ENCODE measurements around the gene ARHGEF11. TPM values are rescaled to one million over a fixed set of nuclear protein-coding genes. Genes with fewer than 3 reads are reported as not detected.

Gene ARHGEF11
- total RNA-seq, 1 experiment from 2014 or later: 0.11 TPM

GRCh38 chr1:156898161-156898566 lies 147.4 kb downstream of the ARHGEF11 start:
- no peaks in the 10 kb centered on the region for H4K20me1 ChIP-seq (ENCODE audit: insufficient read depth, low read depth, low read length)
- H3K27me3 ChIP-seq (ENCODE audit: low read length): no peaks in the 10 kb centered on the region
- H3K9me3 ChIP-seq (ENCODE audit: low read length): no peaks in the 10 kb centered on the region
- H3K9me2 ChIP-seq (replicated peaks; ENCODE audit: insufficient read depth, low read length): no peaks in the 10 kb centered on the region
- no peaks in the 10 kb centered on the region for H3K79me2 ChIP-seq (ENCODE audit: low read length)
- no peaks in the 10 kb centered on the region for H3K4me1 ChIP-seq (ENCODE audit: low read length)
- H3K9ac ChIP-seq (ENCODE audit: low read length): no peak overlapping the region
- H3K27ac ChIP-seq (ENCODE audit: low read length): no peak overlapping the region
- no peak overlapping the region for H3K4me3 ChIP-seq (ENCODE audit: low read length)
- no peaks in the 10 kb centered on the region for H3K36me3 ChIP-seq (ENCODE audit: insufficient read depth, low read length)
- no peak overlapping the region for H3K4me2 ChIP-seq (ENCODE audit: low read depth, low read length, poor library complexity, severe bottlenecking)
- no peak overlapping the region for H2AFZ ChIP-seq (ENCODE audit: low read length)
- no peak for DNase-seq

DNA sequence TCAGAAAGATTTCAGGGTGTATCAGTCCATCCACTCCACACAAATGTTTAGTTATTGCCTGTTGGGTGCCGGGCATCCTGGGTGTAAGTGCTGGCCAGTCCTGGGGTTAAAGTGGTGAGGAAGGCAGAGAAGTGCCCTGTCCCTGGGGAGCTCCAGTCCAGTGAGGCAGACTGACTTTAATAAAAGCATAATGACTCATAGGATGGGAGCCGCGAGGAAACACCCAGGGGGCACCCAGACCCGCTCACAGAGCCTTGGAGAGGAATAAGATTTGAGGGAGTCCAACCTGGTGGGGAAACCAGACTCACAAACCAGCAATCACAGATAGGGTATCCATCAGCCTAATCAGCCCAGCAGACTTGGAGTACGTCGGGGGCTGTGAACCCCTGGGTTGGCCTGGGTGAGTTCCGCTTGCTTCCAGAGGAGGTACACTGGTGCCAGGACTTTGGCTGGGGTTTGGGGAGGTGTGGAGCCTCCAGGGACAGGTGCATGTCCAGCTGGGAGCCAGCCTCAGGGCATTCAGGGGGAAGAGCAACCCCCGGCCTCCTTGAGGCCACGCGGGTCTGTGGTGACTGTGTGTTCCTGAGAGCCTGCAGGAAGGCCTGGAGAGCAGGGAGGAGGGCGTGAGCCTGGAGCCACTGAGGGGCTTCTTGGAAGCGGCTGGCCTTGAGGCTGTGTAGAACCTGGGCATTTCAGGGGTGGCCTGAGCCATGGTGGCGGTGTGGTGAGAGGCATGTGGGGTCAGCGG lies 148.3 kb downstream of the ARHGEF11 start:
- Histone ChIP-seq H3K27ac (ENCODE audit: low read length) (no peak overlapping the region), H3K9me3 (ENCODE audit: low read length) (no peaks in the 10 kb centered on the region), H2AFZ (ENCODE audit: low read length) (no peak overlapping the region), H3K4me2 (ENCODE audit: low read depth, low read length, poor library complexity, severe bottlenecking) (no peak overlapping the region), H3K27me3 (ENCODE audit: low read length) (no peaks in the 10 kb centered on the region), H3K9ac (ENCODE audit: low read length) (no peak overlapping the region), H3K4me3 (ENCODE audit: low read length) (no peak overlapping the region), H4K20me1 (ENCODE audit: insufficient read depth, low read depth, low read length) (no peaks in the 10 kb centered on the region), H3K4me1 (ENCODE audit: low read length) (no peaks in the 10 kb centered on the region), H3K9me2 (replicated peaks; ENCODE audit: insufficient read depth, low read length) (no peaks in the 10 kb centered on the region), H3K79me2 (ENCODE audit: low read length) (no peaks in the 10 kb centered on the region), H3K36me3 (ENCODE audit: insufficient read depth, low read length) (no peaks in the 10 kb centered on the region)
- DNase-seq: no peak

DNA sequence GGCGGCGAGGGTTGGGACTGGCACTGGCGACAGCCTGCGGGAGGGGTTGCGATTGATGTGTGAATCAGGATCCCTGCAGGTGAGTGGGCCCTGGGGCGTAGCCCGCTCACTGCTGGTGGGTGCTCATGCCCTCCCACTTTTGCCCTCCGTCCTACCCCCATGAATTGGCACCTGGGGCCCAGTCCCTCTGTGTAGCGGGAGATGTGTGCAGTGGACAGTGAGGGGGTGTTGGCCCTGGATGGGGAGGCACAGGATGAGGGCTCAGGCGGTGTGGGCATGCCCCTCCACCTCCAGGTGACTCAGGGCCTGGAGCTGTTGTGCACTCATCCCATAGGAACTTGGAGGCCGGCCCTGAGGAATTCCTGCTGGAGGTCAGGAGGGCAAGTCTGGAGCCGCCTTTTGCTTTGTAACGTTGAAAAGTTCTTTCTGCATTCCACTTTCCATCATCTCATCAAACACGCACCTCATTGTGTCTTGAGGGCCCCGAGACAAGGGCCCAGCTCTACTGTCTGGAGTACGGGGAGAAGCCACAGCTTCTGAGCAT lies 149.0 kb downstream of the ARHGEF11 start:
- Histone ChIP-seq H3K9me2 (replicated peaks; ENCODE audit: insufficient read depth, low read length) (no peaks in the 10 kb centered on the region), H3K27me3 (ENCODE audit: low read length) (no peaks in the 10 kb centered on the region), H3K4me1 (ENCODE audit: low read length) (no peaks in the 10 kb centered on the region), H3K9ac (ENCODE audit: low read length) (no peak overlapping the region), H3K4me2 (ENCODE audit: low read depth, low read length, poor library complexity, severe bottlenecking) (no peak overlapping the region), H4K20me1 (ENCODE audit: insufficient read depth, low read depth, low read length) (no peaks in the 10 kb centered on the region), H3K36me3 (ENCODE audit: insufficient read depth, low read length) (no peaks in the 10 kb centered on the region), H3K79me2 (ENCODE audit: low read length) (no peaks in the 10 kb centered on the region), H3K4me3 (ENCODE audit: low read length) (no peak overlapping the region), H2AFZ (ENCODE audit: low read length) (no peak overlapping the region), H3K27ac (ENCODE audit: low read length) (no peak overlapping the region), H3K9me3 (ENCODE audit: low read length) (no peaks in the 10 kb centered on the region)
- DNase-seq: no peak

DNA sequence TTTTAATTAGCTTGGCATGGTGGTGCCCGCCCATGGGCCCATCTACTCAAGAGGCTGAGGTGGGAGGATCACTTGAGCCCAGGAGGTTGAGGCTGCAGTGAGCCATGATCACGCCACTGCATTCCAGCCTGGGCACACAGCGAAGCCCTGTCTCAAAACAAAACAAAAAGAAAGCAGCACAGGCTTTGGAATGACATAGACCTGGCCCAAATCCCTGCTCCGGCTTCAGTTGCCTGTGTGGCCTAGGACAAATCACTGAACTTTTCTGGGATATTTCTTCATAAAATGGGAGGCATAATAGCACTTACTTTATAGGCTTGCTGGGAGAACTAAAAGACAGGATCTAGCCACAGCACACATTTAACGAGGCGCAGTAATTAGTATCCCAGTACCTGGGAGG lies 149.6 kb downstream of the ARHGEF11 start:
- H3K36me3 ChIP-seq (ENCODE audit: insufficient read depth, low read length): no peaks in the 10 kb centered on the region
- no peak overlapping the region for H3K27ac ChIP-seq (ENCODE audit: low read length)
- H3K4me1 ChIP-seq (ENCODE audit: low read length): no peaks in the 10 kb centered on the region
- no peaks in the 10 kb centered on the region for H4K20me1 ChIP-seq (ENCODE audit: insufficient read depth, low read depth, low read length)
- no peaks in the 10 kb centered on the region for H3K9me2 ChIP-seq (replicated peaks; ENCODE audit: insufficient read depth, low read length)
- no peaks in the 10 kb centered on the region for H3K9me3 ChIP-seq (ENCODE audit: low read length)
- H3K9ac ChIP-seq (ENCODE audit: low read length): no peak overlapping the region
- H3K4me2 ChIP-seq (ENCODE audit: low read depth, low read length, poor library complexity, severe bottlenecking): no peak overlapping the region
- no peak overlapping the region for H2AFZ ChIP-seq (ENCODE audit: low read length)
- H3K79me2 ChIP-seq (ENCODE audit: low read length): no peaks in the 10 kb centered on the region
- no peak overlapping the region for H3K4me3 ChIP-seq (ENCODE audit: low read length)
- no peak for DNase-seq
- no peaks in the 10 kb centered on the region for H3K27me3 ChIP-seq (ENCODE audit: low read length)

- Histone ChIP-seq H3K9ac (ENCODE audit: low read length) (no peak overlapping the region), H3K36me3 (ENCODE audit: insufficient read depth, low read length) (no peaks in the 10 kb centered on the region), H3K27ac (ENCODE audit: low read length) (no peak overlapping the region), H4K20me1 (ENCODE audit: insufficient read depth, low read depth, low read length) (no peaks in the 10 kb centered on the region), H3K9me2 (replicated peaks; ENCODE audit: insufficient read depth, low read length) (no peaks in the 10 kb centered on the region), H3K9me3 (ENCODE audit: low read length) (no peaks in the 10 kb centered on the region), H3K4me3 (ENCODE audit: low read length) (no peak overlapping the region), H3K79me2 (ENCODE audit: low read length) (no peaks in the 10 kb centered on the region), H3K27me3 (ENCODE audit: low read length) (no peaks in the 10 kb centered on the region), H3K4me1 (ENCODE audit: low read length) (no peaks in the 10 kb centered on the region), H3K4me2 (ENCODE audit: low read depth, low read length, poor library complexity, severe bottlenecking) (no peak overlapping the region), H2AFZ (ENCODE audit: low read length) (no peak overlapping the region)
- DNase-seq: no peak
These were observed 150.1 kb downstream of the ARHGEF11 start for GRCh38 chr1:156895455-156895812.

- DNase-seq: no peak
- H3K4me3 ChIP-seq (ENCODE audit: low read length): no peak overlapping the region
- H3K9me3 ChIP-seq (ENCODE audit: low read length): no peaks in the 10 kb centered on the region
- no peaks in the 10 kb centered on the region for H3K9me2 ChIP-seq (replicated peaks; ENCODE audit: insufficient read depth, low read length)
- no peaks in the 10 kb centered on the region for H3K36me3 ChIP-seq (ENCODE audit: insufficient read depth, low read length)
- H3K9ac ChIP-seq (ENCODE audit: low read length): no peak overlapping the region
- no peaks in the 10 kb centered on the region for H3K27me3 ChIP-seq (ENCODE audit: low read length)
- H2AFZ ChIP-seq (ENCODE audit: low read length): no peak overlapping the region
- peaks cover under 1% of the 10 kb centered on the region; the same call in 1 of the 2 replicates for H3K4me1 ChIP-seq (ENCODE audit: low read length)
- no peaks in the 10 kb centered on the region for H4K20me1 ChIP-seq (ENCODE audit: insufficient read depth, low read depth, low read length)
- H3K79me2 ChIP-seq (ENCODE audit: low read length): no peaks in the 10 kb centered on the region
- H3K27ac ChIP-seq (ENCODE audit: low read length): no peak overlapping the region
- no peak overlapping the region for H3K4me2 ChIP-seq (ENCODE audit: low read depth, low read length, poor library complexity, severe bottlenecking)
These were observed 150.7 kb downstream of the ARHGEF11 start for GRCh38 chr1:156894711-156895454.

GRCh38 chr1:156894001-156894400 lies 151.5 kb downstream of the ARHGEF11 start:
- Histone ChIP-seq H3K9ac (ENCODE audit: low read length) (no peak overlapping the region), H3K4me2 (ENCODE audit: low read depth, low read length, poor library complexity, severe bottlenecking) (no peak overlapping the region), H4K20me1 (ENCODE audit: insufficient read depth, low read depth, low read length) (no peaks in the 10 kb centered on the region), H3K36me3 (ENCODE audit: insufficient read depth, low read length) (no peaks in the 10 kb centered on the region), H3K9me3 (ENCODE audit: low read length) (no peaks in the 10 kb centered on the region), H3K4me1 (ENCODE audit: low read length) (peaks cover 4% of the 10 kb centered on the region), H3K79me2 (ENCODE audit: low read length) (no peaks in the 10 kb centered on the region), H3K4me3 (ENCODE audit: low read length) (no peak overlapping the region), H3K27ac (ENCODE audit: low read length) (no peak overlapping the region), H2AFZ (ENCODE audit: low read length) (no peak overlapping the region), H3K27me3 (ENCODE audit: low read length) (no peaks in the 10 kb centered on the region), H3K9me2 (replicated peaks; ENCODE audit: insufficient read depth, low read length) (no peaks in the 10 kb centered on the region)
- no peak for DNase-seq

DNA sequence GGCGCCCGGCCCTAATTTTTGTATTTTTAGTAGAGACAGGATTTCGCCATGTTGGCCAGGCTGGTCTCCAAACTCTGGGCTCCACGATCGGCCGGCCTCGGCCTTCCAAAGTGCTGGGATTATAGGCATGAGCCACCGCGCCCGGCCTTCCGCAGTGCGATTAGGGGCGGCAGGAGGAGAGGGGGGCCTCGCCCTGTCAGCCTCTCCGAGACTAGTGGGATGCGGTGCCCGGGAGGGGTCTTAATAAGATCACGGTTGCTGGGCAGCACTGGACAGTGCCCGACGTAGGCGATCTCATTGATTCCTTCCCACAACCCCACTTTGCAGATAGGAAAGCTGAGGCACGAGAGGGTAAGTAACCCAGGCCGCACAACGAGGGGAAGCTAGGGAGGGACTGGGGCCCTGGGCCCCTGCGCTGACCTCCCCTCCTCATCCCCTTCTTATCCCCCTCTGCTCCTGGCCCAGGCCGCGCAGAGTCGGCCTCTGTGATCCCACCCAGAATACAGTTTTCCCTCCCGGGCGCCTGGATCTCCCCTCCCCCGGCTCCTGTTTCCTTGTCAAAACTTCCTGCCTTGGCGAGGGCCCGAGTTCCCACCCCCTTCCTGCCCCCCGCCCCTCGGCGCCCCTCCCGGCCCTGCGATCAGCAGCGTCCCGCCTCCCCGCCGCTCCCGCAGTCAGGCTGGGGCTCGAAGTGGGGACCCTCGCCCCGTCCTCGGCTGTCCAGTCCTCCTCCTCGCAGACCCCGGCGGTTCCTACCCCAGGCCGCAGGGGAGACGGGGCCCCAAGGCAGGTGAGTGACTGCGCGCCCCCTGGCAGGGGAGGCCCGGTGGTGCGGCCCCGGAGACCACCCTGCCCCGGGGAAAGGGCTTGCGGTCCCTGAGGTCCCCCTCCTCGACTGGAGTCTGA lies 152.2 kb downstream of the ARHGEF11 start, which contains the start of gene PEAR1:
Gene PEAR1, plus strand, starts transcription at position 671 of the 906 bp plus-strand sequence. CDS start 10,209 bp downstream, outside the sequence.
- Histone ChIP-seq H3K9me3 (ENCODE audit: low read length) (no peaks in the 10 kb centered on the region), H3K4me2 (ENCODE audit: low read depth, low read length, poor library complexity, severe bottlenecking) (no peak within 1 kb of the TSS), H3K9ac (ENCODE audit: low read length) (no peak within 1 kb of the TSS), H3K36me3 (ENCODE audit: insufficient read depth, low read length) (no peaks in the 10 kb centered on the region), H2AFZ (ENCODE audit: low read length) (no peak within 1 kb of the TSS), H3K4me3 (ENCODE audit: low read length) (no peak within 1 kb of the TSS), H3K79me2 (ENCODE audit: low read length) (no peaks in the 10 kb centered on the region), H3K9me2 (replicated peaks; ENCODE audit: insufficient read depth, low read length) (no peaks in the 10 kb centered on the region), H3K27ac (ENCODE audit: low read length) (no peak within 1 kb of the TSS), H3K4me1 (ENCODE audit: low read length) (peaks cover 4% of the 10 kb centered on the region), H4K20me1 (ENCODE audit: insufficient read depth, low read depth, low read length) (no peaks in the 10 kb centered on the region), H3K27me3 (ENCODE audit: low read length) (no peaks in the 10 kb centered on the region)
- DNase-seq: no peak

All from Karpas-422 (cell line).